ENCODE data around the gene DGLUCY.

Gene DGLUCY

GRCh38 chr14:91246051-91246852 is 132.4 kb downstream of the DGLUCY start:
- TF ChIP-seq JUND (IDR thresholded peaks at IDR 0.05; ENCODE audit: low read depth) = no peak
- in situ Hi-C loops (cut with HindIII; ENCODE audit: low pct_unique_long_range_greater_than_20kb, low sequenced_read_pairs) = no loop called here
- DNase-seq (ENCODE audit: low read depth in 1 of 2, low spot score in 1 of 2) = no peak

DNA sequence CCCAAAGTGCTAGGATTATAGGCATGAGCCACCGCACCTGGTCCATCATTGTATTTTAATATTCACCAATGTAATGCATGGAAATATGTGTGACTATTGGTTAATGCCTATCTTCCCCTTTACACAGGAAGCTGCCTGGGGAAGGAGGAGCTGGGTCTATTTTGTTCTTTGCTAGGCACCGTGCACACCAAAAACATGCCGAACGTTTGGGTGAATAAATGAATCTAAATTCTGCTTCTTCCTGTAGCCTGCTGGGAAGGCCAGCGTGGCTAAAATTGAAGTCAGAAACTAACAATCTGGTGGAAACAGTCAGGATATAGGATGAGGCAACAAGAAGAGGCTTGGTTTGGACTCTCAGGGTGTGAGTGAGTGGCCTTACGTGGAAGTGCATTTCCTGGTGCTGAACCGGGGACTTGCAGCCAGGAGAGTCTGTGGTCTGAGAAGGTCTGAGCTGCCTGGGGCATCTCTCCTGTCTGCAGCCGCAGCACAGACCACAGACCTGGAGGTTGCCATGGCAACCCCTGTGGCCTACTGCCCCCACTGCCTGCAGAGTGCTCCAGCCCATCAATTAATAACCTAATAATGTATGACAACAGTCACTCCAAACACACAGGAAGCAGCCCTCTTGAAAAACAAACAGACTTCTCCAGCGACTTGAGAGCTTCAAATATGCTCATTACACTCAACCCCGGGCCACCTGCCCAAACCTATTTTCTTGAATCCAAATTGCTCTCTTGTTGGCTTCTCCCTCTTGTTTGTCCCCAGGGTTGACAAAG is 136.2 kb downstream of the DGLUCY start:
- DNase-seq (ENCODE audit: low read depth in 1 of 2, low spot score in 1 of 2) = no peak
- in situ Hi-C loops (cut with HindIII; ENCODE audit: low pct_unique_long_range_greater_than_20kb, low sequenced_read_pairs) = no loop called here

GRCh38 chr14:91250912-91251311 is 137.0 kb downstream of the DGLUCY start:
- no peak for DNase-seq (ENCODE audit: low read depth in 1 of 2, low spot score in 1 of 2)
- no peak for TF ChIP-seq JUND (IDR thresholded peaks at IDR 0.05; ENCODE audit: low read depth)
- in situ Hi-C loops (cut with HindIII; ENCODE audit: low pct_unique_long_range_greater_than_20kb, low sequenced_read_pairs) = no loop called here

More for the DNA sequence above, 136.2 kb downstream of the DGLUCY start:
- no peak for TF ChIP-seq JUND (IDR thresholded peaks at IDR 0.05; ENCODE audit: low read depth)

DNA sequence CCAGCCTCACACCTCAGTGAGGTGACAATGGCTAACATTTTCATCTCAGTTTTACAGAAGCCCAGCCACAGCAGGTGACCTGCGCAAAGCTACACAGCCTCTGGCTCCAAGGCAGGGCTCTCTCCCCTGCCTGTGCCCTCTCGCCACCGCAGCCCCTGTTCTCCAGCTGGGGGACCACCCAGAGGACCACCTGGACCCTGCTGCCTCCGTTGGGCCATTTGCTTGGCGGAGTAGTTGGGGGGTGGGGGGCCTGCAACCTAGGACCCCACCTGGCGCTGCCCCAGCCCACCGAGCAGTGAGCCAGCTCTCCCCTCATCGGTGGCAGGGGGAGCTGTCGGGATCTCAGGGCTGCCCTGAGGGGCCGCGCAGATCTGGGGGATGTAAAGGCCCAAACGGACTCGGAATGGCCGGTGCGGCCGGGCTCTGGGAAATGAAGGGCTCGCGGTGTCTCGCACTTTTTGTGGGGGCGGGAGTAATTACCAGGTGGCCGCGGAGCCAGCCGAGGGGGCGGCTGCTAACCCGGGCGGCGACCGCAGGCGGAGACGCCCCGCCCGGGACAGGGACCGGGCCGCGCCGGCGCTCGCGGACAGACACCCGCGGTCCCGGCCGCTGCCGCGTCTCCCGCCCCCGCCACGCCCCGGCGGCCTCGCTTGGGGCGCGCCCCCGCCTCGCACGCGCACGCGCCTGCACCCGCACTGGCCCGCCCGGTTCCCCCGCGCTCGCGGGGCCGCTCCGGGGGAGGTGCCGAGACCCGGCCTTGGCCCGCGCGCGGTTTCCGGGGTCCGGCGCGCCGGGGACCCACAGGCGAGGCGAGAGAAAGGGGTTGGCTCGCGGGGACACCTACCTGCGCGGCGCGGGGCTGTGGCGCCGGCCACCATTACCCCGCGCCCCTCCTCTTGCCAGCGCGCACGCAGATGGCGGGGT is 139.3 kb downstream of the DGLUCY start:
- in situ Hi-C loops (cut with HindIII; ENCODE audit: low pct_unique_long_range_greater_than_20kb, low sequenced_read_pairs) = no loop called here
- TF ChIP-seq JUND (IDR thresholded peaks at IDR 0.05; ENCODE audit: low read depth) = no peak
- peak; percentile 69 to 73 for DNase-seq (ENCODE audit: low read depth in 1 of 2, low spot score in 1 of 2)

GRCh38 chr14:91253795-91254323 is 140.0 kb downstream of the DGLUCY start:
- no peak for TF ChIP-seq JUND (IDR thresholded peaks at IDR 0.05; ENCODE audit: low read depth)
- DNase-seq (ENCODE audit: low read depth in 1 of 2, low spot score in 1 of 2) = no peak
- in situ Hi-C loops (cut with HindIII; ENCODE audit: low pct_unique_long_range_greater_than_20kb, low sequenced_read_pairs) = no loop called here

DNA sequence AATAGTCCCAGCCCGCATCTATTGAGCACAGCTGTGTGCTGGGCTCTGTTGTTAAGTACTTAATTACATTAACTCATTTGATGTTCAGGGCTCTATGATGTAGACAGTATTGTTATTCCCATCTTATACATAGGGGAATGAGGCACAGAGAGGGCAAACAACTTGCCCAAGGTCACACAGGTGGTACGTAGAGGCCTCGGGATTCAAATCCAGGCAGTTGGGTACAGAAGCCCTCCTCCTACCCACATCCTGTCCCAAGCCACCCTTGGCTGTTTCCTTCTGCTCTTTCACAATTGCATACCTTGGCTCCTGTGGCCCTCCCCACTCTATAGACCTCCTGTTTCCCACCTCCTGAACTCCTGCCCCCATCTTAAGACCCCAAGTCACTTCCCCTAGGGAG is 140.6 kb downstream of the DGLUCY start:
- TF ChIP-seq JUND (IDR thresholded peaks at IDR 0.05; ENCODE audit: low read depth) = no peak
- no peak for DNase-seq (ENCODE audit: low read depth in 1 of 2, low spot score in 1 of 2)
- in situ Hi-C loops (cut with HindIII; ENCODE audit: low pct_unique_long_range_greater_than_20kb, low sequenced_read_pairs) = no loop called here

DNA sequence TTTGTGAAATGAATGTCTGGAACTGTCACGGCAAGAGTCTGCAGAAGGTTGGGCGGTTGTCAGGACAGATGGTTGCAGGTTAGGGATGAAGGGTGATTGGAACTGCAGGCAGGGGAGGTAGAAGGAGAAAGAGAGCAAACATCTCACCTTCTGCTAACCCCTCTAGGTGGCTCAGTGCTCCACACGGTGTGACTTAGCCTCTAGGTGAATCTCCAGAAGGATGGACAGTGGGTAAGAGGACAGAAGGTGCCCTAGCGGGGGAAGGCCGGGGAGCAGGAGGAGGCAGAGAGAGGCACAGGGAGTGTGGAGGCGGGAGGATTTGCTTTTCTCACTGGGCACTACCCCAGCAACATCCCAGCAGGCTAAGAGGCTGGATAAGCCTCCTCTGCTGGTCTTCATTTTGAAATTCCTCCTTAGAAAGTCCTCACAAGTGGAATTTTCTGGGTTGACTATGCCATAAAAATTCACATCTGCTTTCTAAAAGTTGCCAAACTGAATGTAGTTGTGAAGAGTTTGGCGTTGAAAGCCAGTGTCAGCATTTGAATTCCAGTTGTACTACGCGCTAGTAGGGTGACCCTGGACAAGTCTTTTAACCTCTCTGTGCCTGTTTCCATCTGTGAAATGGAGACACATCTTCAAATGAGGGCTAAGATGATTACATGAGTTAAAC is 141.3 kb downstream of the DGLUCY start:
- DNase-seq (ENCODE audit: low read depth in 1 of 2, low spot score in 1 of 2) = peak in 1 of 2 experiments; percentile 70
- TF ChIP-seq JUND (IDR thresholded peaks at IDR 0.05; ENCODE audit: low read depth) = no peak
- in situ Hi-C loops (cut with HindIII; ENCODE audit: low pct_unique_long_range_greater_than_20kb, low sequenced_read_pairs) = no loop called here

DNA sequence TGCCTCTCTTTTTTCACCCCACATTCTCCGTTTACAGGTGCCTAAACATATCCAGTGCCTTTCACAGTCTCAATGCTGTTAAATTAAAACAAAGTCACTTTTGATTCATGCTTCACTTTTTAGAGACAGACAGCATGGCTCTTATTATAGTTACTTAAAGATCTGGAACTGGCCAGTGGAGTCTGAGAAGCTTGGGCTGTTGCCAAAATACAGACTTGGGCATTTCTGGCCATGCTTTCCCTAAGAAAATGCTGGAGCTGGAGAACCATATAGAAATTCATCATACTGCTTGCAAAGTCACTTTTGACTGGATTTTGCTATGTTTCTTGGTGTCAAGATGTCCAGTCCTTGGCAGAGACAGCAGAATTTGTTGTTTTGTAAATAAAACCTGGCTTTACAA is 142.8 kb downstream of the DGLUCY start:
- in situ Hi-C loops (cut with HindIII; ENCODE audit: low pct_unique_long_range_greater_than_20kb, low sequenced_read_pairs) = no loop called here
- no peak for TF ChIP-seq JUND (IDR thresholded peaks at IDR 0.05; ENCODE audit: low read depth)
- DNase-seq (ENCODE audit: low read depth in 1 of 2, low spot score in 1 of 2) = no peak

DNA sequence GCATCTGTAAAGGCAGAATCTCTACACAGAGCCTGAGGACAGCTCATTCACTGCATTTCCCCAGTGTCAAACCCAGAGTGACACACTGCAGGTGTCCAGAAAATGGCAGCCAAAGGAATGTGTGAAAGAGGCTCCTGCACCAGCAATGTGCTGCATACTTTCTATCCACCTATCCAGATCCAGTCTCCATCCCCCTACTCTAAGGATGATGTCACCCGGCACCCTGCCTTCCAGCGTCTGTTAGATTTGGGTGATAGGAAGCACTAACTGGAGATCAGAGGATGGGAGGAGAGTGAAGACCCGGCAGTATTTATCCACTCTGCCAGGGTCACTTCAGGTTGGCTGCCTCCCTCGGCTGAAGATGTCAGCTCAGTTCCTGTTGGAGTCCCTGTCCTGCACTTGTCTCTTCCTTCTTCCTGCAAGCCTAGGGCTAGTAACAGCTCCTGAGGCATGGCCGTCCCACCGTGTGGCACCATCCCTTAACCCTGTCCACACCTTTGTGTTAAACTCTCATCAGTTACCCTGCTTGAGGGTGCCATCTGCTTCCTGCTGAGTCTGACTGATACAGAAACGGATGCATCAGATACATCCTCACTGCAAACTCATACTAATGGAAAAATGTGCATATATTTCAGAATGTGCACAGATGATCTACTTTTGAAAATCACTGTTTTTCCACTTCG is 143.6 kb downstream of the DGLUCY start:
- TF ChIP-seq JUND (IDR thresholded peaks at IDR 0.05; ENCODE audit: low read depth) = no peak
- in situ Hi-C loops (cut with HindIII; ENCODE audit: low pct_unique_long_range_greater_than_20kb, low sequenced_read_pairs) = no loop called here
- no peak for DNase-seq (ENCODE audit: low read depth in 1 of 2, low spot score in 1 of 2)

- in situ Hi-C loops (cut with HindIII; ENCODE audit: low pct_unique_long_range_greater_than_20kb, low sequenced_read_pairs) = no loop called here
- DNase-seq (ENCODE audit: low read depth in 1 of 2, low spot score in 1 of 2) = no peak
- TF ChIP-seq JUND (IDR thresholded peaks at IDR 0.05; ENCODE audit: low read depth) = no peak
These were observed 144.2 kb downstream of the DGLUCY start for GRCh38 chr14:91258011-91258618.

DNA sequence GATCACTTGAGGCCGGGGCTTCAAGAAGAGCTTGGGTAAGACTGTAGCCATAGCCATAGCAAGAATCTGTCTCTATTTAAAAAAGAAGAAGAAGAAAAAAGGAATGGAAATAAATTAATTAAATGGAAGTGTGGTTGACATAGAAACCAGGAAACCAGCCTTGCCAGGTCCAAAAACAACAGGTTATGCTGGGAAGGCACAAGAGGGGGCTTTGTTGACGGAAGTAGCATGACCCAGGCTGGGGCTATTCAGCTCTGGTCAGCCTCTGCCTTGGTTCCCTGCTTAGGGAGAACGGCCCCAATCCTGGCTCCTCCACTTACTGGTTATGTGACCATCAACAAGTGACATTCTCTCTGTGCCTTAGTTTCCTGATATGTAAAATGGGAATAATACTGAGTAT is 145.0 kb downstream of the DGLUCY start:
- in situ Hi-C loops (cut with HindIII; ENCODE audit: low pct_unique_long_range_greater_than_20kb, low sequenced_read_pairs) = no loop called here
- no peak for DNase-seq (ENCODE audit: low read depth in 1 of 2, low spot score in 1 of 2)
- TF ChIP-seq JUND (IDR thresholded peaks at IDR 0.05; ENCODE audit: low read depth) = no peak
